NCI-H2171 treated with DMSO at 0.1 percent for 48 hours (cell line): ENCODE results near the gene C1GALT1C1.
"Not testable (repeated sequence)": the region's sequence is repeated elsewhere in the genome, so short reads cannot be mapped to it uniquely, and the experiment has no call there.

Experiments
- DNase-seq: peaks from one replicate; lab custom pipeline; 2025; lab: John Stamatoyannopoulos, UW

The C1GALT1C1 gene

GRCh38 chrX:120629667-120630537 lies at the start of gene C1GALT1C1:
Gene C1GALT1C1 (minus strand): TSS chrX:120630054. CDS start chrX:120627166, 2,888 bp downstream.
- peak; percentile 97 for DNase-seq

- DNase-seq, result no peak
Measured at GRCh38 chrX:120677004-120677652, 47.3 kb upstream of the C1GALT1C1 start.

GRCh38 chrX:120672841-120673530 lies 43.1 kb upstream of the C1GALT1C1 start:
- DNase-seq, result no peak

GRCh38 chrX:120672389-120672788 lies 42.5 kb upstream of the C1GALT1C1 start:
- DNase-seq, result no peak

GRCh38 chrX:120671963-120672362 lies 42.1 kb upstream of the C1GALT1C1 start:
- no peak for DNase-seq

- no peak for DNase-seq
Measured at GRCh38 chrX:120668357-120668756, 38.5 kb upstream of the C1GALT1C1 start.

GRCh38 chrX:120664535-120664934 lies 34.7 kb upstream of the C1GALT1C1 start:
- DNase-seq, result not testable (repeated sequence)

GRCh38 chrX:120664081-120664480 lies 34.2 kb upstream of the C1GALT1C1 start:
- peak; percentile 3 for DNase-seq

GRCh38 chrX:120662662-120663061 lies 32.8 kb upstream of the C1GALT1C1 start:
- no peak for DNase-seq

GRCh38 chrX:120660637-120661036 lies 30.8 kb upstream of the C1GALT1C1 start:
- no peak for DNase-seq

GRCh38 chrX:120653000-120653399 lies 23.1 kb upstream of the C1GALT1C1 start:
- peak; percentile 82 for DNase-seq

GRCh38 chrX:120652256-120652655 lies 22.4 kb upstream of the C1GALT1C1 start:
- DNase-seq, result not testable (repeated sequence)

GRCh38 chrX:120647127-120647526 lies 17.3 kb upstream of the C1GALT1C1 start:
- no peak for DNase-seq

GRCh38 chrX:120642871-120643270 lies 13.0 kb upstream of the C1GALT1C1 start:
- DNase-seq, result no peak

- DNase-seq, result no peak
Measured at GRCh38 chrX:120638619-120639018, 8.8 kb upstream of the C1GALT1C1 start.

GRCh38 chrX:120625371-120625770 lies 4.5 kb downstream of the C1GALT1C1 start:
- DNase-seq, result no peak

GRCh38 chrX:120617996-120618630 lies 11.7 kb downstream of the C1GALT1C1 start:
- no peak for DNase-seq

- peak; percentile 3 for DNase-seq
Measured at GRCh38 chrX:120614816-120615215, 15.0 kb downstream of the C1GALT1C1 start.

- no peak for DNase-seq
Measured at GRCh38 chrX:120612086-120612485, 17.8 kb downstream of the C1GALT1C1 start.

- peak; percentile 68 for DNase-seq
Measured at GRCh38 chrX:120604361-120604782, 25.5 kb downstream of the C1GALT1C1 start.

- peak; percentile 95 for DNase-seq
Measured at GRCh38 chrX:120603707-120604360, 26.0 kb downstream of the C1GALT1C1 start, which contains the start of gene MCTS1. Gene MCTS1 (plus strand): TSS chrX:120604101. CDS start chrX:120604237, 136 bp downstream.
